Posterior cingulate gyrus (tissue), 11 donors: ENCODE data around the gene ZNF91.
"Not testable (repeated sequence)": the region's sequence is repeated elsewhere in the genome, so short reads cannot be mapped to it uniquely, and the experiment has no call there.

Experiments
- DNase-seq, 10 donors: peaks; one replicate each; pipeline versions ENCODE4 v3.0.0 to v3.0.0-alpha.2; 2020 to 2021; ENCODE audit warnings: mixed read lengths in 3 of 10
- intact Hi-C: fragments of 100-400 bp; cut with DNase I; formaldehyde crosslinking; loops from one replicate; pipeline ENCODE4 v1.15.1; 2023

ZNF91 gene

GRCh38 chr19:23399443-23399842, 4.2 kb upstream of the ZNF91 start:
- intact Hi-C loops, result loop anchor here (10.0 kb wide), 1 partner anchor 125 kb away; no protein-coding TSS in a partner anchor
- no peak for DNase-seq

GRCh38 chr19:23395722-23396117, 449 bp upstream of the ZNF91 start:
- intact Hi-C loops, result loop anchor here (10.0 kb wide), 1 partner anchor 121 kb away; no protein-coding TSS in a partner anchor
- DNase-seq, result peak in 1 of 10 donors; percentile 82

GRCh38 chr19:23394511-23394910, 760 bp downstream of the ZNF91 start:
- DNase-seq, result peak in 1 of 10 donors; percentile 7
- intact Hi-C loops, result loop anchor here (10.0 kb wide), 1 partner anchor 120 kb away; no protein-coding TSS in a partner anchor

GRCh38 chr19:23393121-23393520, 2.1 kb downstream of the ZNF91 start:
- no peak for DNase-seq
- intact Hi-C loops, result loop anchor here (10.0 kb wide), 1 partner anchor 118 kb away; no protein-coding TSS in a partner anchor

- intact Hi-C loops, result loop anchor here (10.0 kb wide), 1 partner anchor 116 kb away; no protein-coding TSS in a partner anchor
- no peak for DNase-seq
Measured at GRCh38 chr19:23391236-23391635, 4.0 kb downstream of the ZNF91 start.

- intact Hi-C loops, result no loop called here
- DNase-seq, result no peak
Measured at GRCh38 chr19:23385404-23385803, 9.9 kb downstream of the ZNF91 start.

GRCh38 chr19:23384858-23385257, 10.4 kb downstream of the ZNF91 start:
- intact Hi-C loops, result no loop called here
- no peak for DNase-seq

- intact Hi-C loops, result no loop called here
Measured at GRCh38 chr19:23384166-23384565, 11.1 kb downstream of the ZNF91 start.

GRCh38 chr19:23382955-23383354, 12.3 kb downstream of the ZNF91 start:
- DNase-seq, result no peak
- intact Hi-C loops, result no loop called here

More at GRCh38 chr19:23384166-23384565, 11.1 kb downstream of the ZNF91 start:
- no peak for DNase-seq

GRCh38 chr19:23381114-23381513, 14.2 kb downstream of the ZNF91 start:
- intact Hi-C loops, result no loop called here
- DNase-seq, result no peak

- intact Hi-C loops, DNase-seq: not testable (repeated sequence)
Measured at GRCh38 chr19:23379671-23380070, 15.6 kb downstream of the ZNF91 start.

GRCh38 chr19:23378948-23379347, 16.3 kb downstream of the ZNF91 start:
- intact Hi-C loops, result no loop called here
- no peak for DNase-seq

- intact Hi-C loops, result no loop called here
- DNase-seq, result no peak
Measured at GRCh38 chr19:23377276-23377675, 18.0 kb downstream of the ZNF91 start.

GRCh38 chr19:23366437-23366836, 28.8 kb downstream of the ZNF91 start:
- intact Hi-C loops, result no loop called here
- no peak for DNase-seq

- intact Hi-C loops, DNase-seq: not testable (repeated sequence)
Measured at GRCh38 chr19:23366031-23366430, 29.2 kb downstream of the ZNF91 start.

- intact Hi-C loops, result no loop called here
- DNase-seq, result no peak
Measured at GRCh38 chr19:23365222-23365621, 30.0 kb downstream of the ZNF91 start.

GRCh38 chr19:23361843-23362242, 33.4 kb downstream of the ZNF91 start:
- DNase-seq, intact Hi-C loops: not testable (repeated sequence)

GRCh38 chr19:23351806-23352205, 43.5 kb downstream of the ZNF91 start:
- intact Hi-C loops, result no loop called here
- DNase-seq, result no peak

- DNase-seq, result peak in 1 of 10 donors; percentile 15
- intact Hi-C loops, result no loop called here
Measured at GRCh38 chr19:23346696-23347095, 48.6 kb downstream of the ZNF91 start.

- intact Hi-C loops, result no loop called here
- no peak for DNase-seq
Measured at GRCh38 chr19:23345838-23346237, 49.4 kb downstream of the ZNF91 start.

- DNase-seq, result no peak
- intact Hi-C loops, result no loop called here
Measured at GRCh38 chr19:23343434-23344010, 51.7 kb downstream of the ZNF91 start.

- intact Hi-C loops, result no loop called here
Measured at GRCh38 chr19:23328211-23328610, 67.1 kb downstream of the ZNF91 start.

More at GRCh38 chr19:23328211-23328610, 67.1 kb downstream of the ZNF91 start:
- DNase-seq, result no peak
